ENCODE measurements around the gene HPN.
A peak's percentile ranks its signal among the peaks of the same experiment; 100 is the strongest.
"Not testable (repeated sequence)": the region's sequence is repeated elsewhere in the genome, so short reads cannot be mapped to it uniquely, and the experiment has no call there.

HPN gene

GRCh38 chr19:35046461-35046860 lies 4.9 kb downstream of the HPN start:
- WGBS, 2 donors (ENCODE audit: extremely low coverage in 2 of 2, insufficient read length in 2 of 2, insufficient replicate concordance in 1 of 2), result no CpG with 5 or more reads among the region's 5 CpGs
- Histone ChIP-seq H3K4me3 (ENCODE audit: low read length in 2 of 2) (no peak overlapping the region), H2AK5ac (ENCODE audit: low read depth, low read length) (no peak overlapping the region), H3K14ac (ENCODE audit: low read length) (no peak overlapping the region), H3K27ac (replicated peaks; ENCODE audit: low read length) (no peak overlapping the region), H3K9me3 (replicated peaks in 1 of 2; ENCODE audit: control insufficient read depth in 2 of 2, insufficient read depth in 1 of 2, low read depth in 1 of 2, low read length in 2 of 2) (no peaks in the 10 kb centered on the region), H3K18ac (ENCODE audit: low read length) (no peak overlapping the region), H4K91ac (ENCODE audit: low read depth, low read length, poor library complexity) (no peak overlapping the region), H2AFZ (ENCODE audit: low read length) (no peak overlapping the region), H2BK5ac (ENCODE audit: low read length) (no peak overlapping the region), H3K4ac (ENCODE audit: low read length) (no peak overlapping the region), H2BK12ac (ENCODE audit: low read length) (no peak overlapping the region), H3K9ac (ENCODE audit: low read depth, low read length, poor library complexity) (no peak overlapping the region), H2BK120ac (ENCODE audit: low read depth, low read length) (no peak overlapping the region), H3K4me1 (ENCODE audit: control insufficient read depth in 2 of 2, insufficient read depth in 1 of 2, low read depth in 1 of 2, low read length in 2 of 2) (peaks cover 6 to 7% of the 10 kb centered on the region in 2 donors), H3K23ac (ENCODE audit: low read depth, low read length, poor library complexity) (no peak overlapping the region), H4K8ac (ENCODE audit: low read depth, low read length) (no peak overlapping the region), H3K79me1 (ENCODE audit: low read depth, low read length) (no peaks in the 10 kb centered on the region), H3K36me3 (replicated peaks in 1 of 2; ENCODE audit: control insufficient read depth in 2 of 2, insufficient read depth in 2 of 2, low read length in 2 of 2) (no peaks in the 10 kb centered on the region), H2BK15ac (ENCODE audit: low read length) (no peak overlapping the region), H3K4me2 (ENCODE audit: insufficient read depth, low read length, poor library complexity, severe bottlenecking) (no peak overlapping the region), H3K27me3 (ENCODE audit: control insufficient read depth in 3 of 3, insufficient read depth in 3 of 3, low read depth in 1 of 3, low read length in 3 of 3) (no peaks in the 10 kb centered on the region)
- no peak for DNase-seq (ENCODE audit: low spot score)

- H3K4me3 ChIP-seq (ENCODE audit: low read length in 2 of 2), result no peak overlapping the region
- H2AFZ ChIP-seq (ENCODE audit: low read length), result peak overlapping the region; percentile 9
- no peaks in the 10 kb centered on the region for H3K79me1 ChIP-seq (ENCODE audit: low read depth, low read length)
- peak overlapping the region; percentile 87 for H3K18ac ChIP-seq (ENCODE audit: low read length)
- peak overlapping the region; percentile 54 for H3K9ac ChIP-seq (ENCODE audit: low read depth, low read length, poor library complexity)
- H2BK120ac ChIP-seq (ENCODE audit: low read depth, low read length), result no peak overlapping the region
- H2BK12ac ChIP-seq (ENCODE audit: low read length), result no peak overlapping the region
- no peaks in the 10 kb centered on the region for H3K9me3 ChIP-seq (replicated peaks in 1 of 2; ENCODE audit: control insufficient read depth in 2 of 2, insufficient read depth in 1 of 2, low read depth in 1 of 2, low read length in 2 of 2)
- peak overlapping the region; percentile 94 for H2AK5ac ChIP-seq (ENCODE audit: low read depth, low read length)
- no peak overlapping the region for H2BK5ac ChIP-seq (ENCODE audit: low read length)
- H3K14ac ChIP-seq (ENCODE audit: low read length), result peak overlapping the region; percentile 87
- no peak overlapping the region for H3K27ac ChIP-seq (replicated peaks; ENCODE audit: low read length)
- no peak overlapping the region for H4K91ac ChIP-seq (ENCODE audit: low read depth, low read length, poor library complexity)
- H4K8ac ChIP-seq (ENCODE audit: low read depth, low read length), result no peak overlapping the region
- WGBS, 2 donors (ENCODE audit: extremely low coverage in 2 of 2, insufficient read length in 2 of 2, insufficient replicate concordance in 1 of 2), result no CpG with 5 or more reads among the region's 12 CpGs
- no peak overlapping the region for H3K4ac ChIP-seq (ENCODE audit: low read length)
- H3K23ac ChIP-seq (ENCODE audit: low read depth, low read length, poor library complexity), result peak overlapping the region; percentile 62
- H3K4me1 ChIP-seq (ENCODE audit: control insufficient read depth in 2 of 2, insufficient read depth in 1 of 2, low read depth in 1 of 2, low read length in 2 of 2), result peaks cover 4 to 7% of the 10 kb centered on the region in 2 donors
- H3K36me3 ChIP-seq (replicated peaks in 1 of 2; ENCODE audit: control insufficient read depth in 2 of 2, insufficient read depth in 2 of 2, low read length in 2 of 2), result no peaks in the 10 kb centered on the region
- peak overlapping the region; percentile 56 for H2BK15ac ChIP-seq (ENCODE audit: low read length)
- H3K4me2 ChIP-seq (ENCODE audit: insufficient read depth, low read length, poor library complexity, severe bottlenecking), result no peak overlapping the region
- no peak for DNase-seq (ENCODE audit: low spot score)
- H3K27me3 ChIP-seq (ENCODE audit: control insufficient read depth in 3 of 3, insufficient read depth in 3 of 3, low read depth in 1 of 3, low read length in 3 of 3), result no peaks in the 10 kb centered on the region
Observed at GRCh38 chr19:35048911-35049411, 7.4 kb downstream of the HPN start.

GRCh38 chr19:35049456-35049855 lies 7.9 kb downstream of the HPN start:
- Histone ChIP-seq H3K14ac (ENCODE audit: low read length) (peak overlapping the region; percentile 87), H3K79me1 (ENCODE audit: low read depth, low read length) (no peaks in the 10 kb centered on the region), H3K9ac (ENCODE audit: low read depth, low read length, poor library complexity) (peak overlapping the region; percentile 54), H3K18ac (ENCODE audit: low read length) (peak overlapping the region; percentile 87), H2BK15ac (ENCODE audit: low read length) (peak overlapping the region; percentile 56), H2AFZ (ENCODE audit: low read length) (no peak overlapping the region), H3K4ac (ENCODE audit: low read length) (no peak overlapping the region), H2BK5ac (ENCODE audit: low read length) (no peak overlapping the region), H3K27ac (replicated peaks; ENCODE audit: low read length) (no peak overlapping the region), H3K4me1 (ENCODE audit: control insufficient read depth in 2 of 2, insufficient read depth in 1 of 2, low read depth in 1 of 2, low read length in 2 of 2) (peaks cover 4 to 7% of the 10 kb centered on the region in 2 donors), H2BK120ac (ENCODE audit: low read depth, low read length) (no peak overlapping the region), H3K4me3 (ENCODE audit: low read length in 2 of 2) (no peak overlapping the region), H3K4me2 (ENCODE audit: insufficient read depth, low read length, poor library complexity, severe bottlenecking) (no peak overlapping the region), H2AK5ac (ENCODE audit: low read depth, low read length) (no peak overlapping the region), H3K9me3 (replicated peaks in 1 of 2; ENCODE audit: control insufficient read depth in 2 of 2, insufficient read depth in 1 of 2, low read depth in 1 of 2, low read length in 2 of 2) (no peaks in the 10 kb centered on the region), H3K23ac (ENCODE audit: low read depth, low read length, poor library complexity) (no peak overlapping the region), H3K27me3 (ENCODE audit: control insufficient read depth in 3 of 3, insufficient read depth in 3 of 3, low read depth in 1 of 3, low read length in 3 of 3) (no peaks in the 10 kb centered on the region), H3K36me3 (replicated peaks in 1 of 2; ENCODE audit: control insufficient read depth in 2 of 2, insufficient read depth in 2 of 2, low read length in 2 of 2) (no peaks in the 10 kb centered on the region), H2BK12ac (ENCODE audit: low read length) (no peak overlapping the region), H4K8ac (ENCODE audit: low read depth, low read length) (no peak overlapping the region), H4K91ac (ENCODE audit: low read depth, low read length, poor library complexity) (no peak overlapping the region)
- WGBS, 2 donors (ENCODE audit: extremely low coverage in 2 of 2, insufficient read length in 2 of 2, insufficient replicate concordance in 1 of 2), result no CpG with 5 or more reads among the region's 5 CpGs
- no peak for DNase-seq (ENCODE audit: low spot score)

- WGBS, 2 donors (ENCODE audit: extremely low coverage in 2 of 2, insufficient read length in 2 of 2, insufficient replicate concordance in 1 of 2), result no CpG with 5 or more reads among the region's 2 CpGs
- DNase-seq (ENCODE audit: low spot score); H3K4me2 ChIP-seq (ENCODE audit: insufficient read depth, low read length, poor library complexity, severe bottlenecking); H3K79me1 ChIP-seq (ENCODE audit: low read depth, low read length); H2AFZ ChIP-seq (ENCODE audit: low read length); H3K9ac ChIP-seq (ENCODE audit: low read depth, low read length, poor library complexity); H3K9me3 ChIP-seq (replicated peaks in 1 of 2; ENCODE audit: control insufficient read depth in 2 of 2, insufficient read depth in 1 of 2, low read depth in 1 of 2, low read length in 2 of 2); H3K36me3 ChIP-seq (replicated peaks in 1 of 2; ENCODE audit: control insufficient read depth in 2 of 2, insufficient read depth in 2 of 2, low read length in 2 of 2); H4K8ac ChIP-seq (ENCODE audit: low read depth, low read length); H3K27ac ChIP-seq (replicated peaks; ENCODE audit: low read length); H3K4me3 ChIP-seq (ENCODE audit: low read length in 2 of 2); H2AK5ac ChIP-seq (ENCODE audit: low read depth, low read length); H2BK5ac ChIP-seq (ENCODE audit: low read length); H3K4me1 ChIP-seq (ENCODE audit: control insufficient read depth in 2 of 2, insufficient read depth in 1 of 2, low read depth in 1 of 2, low read length in 2 of 2); H3K14ac ChIP-seq (ENCODE audit: low read length); H4K91ac ChIP-seq (ENCODE audit: low read depth, low read length, poor library complexity); H3K4ac ChIP-seq (ENCODE audit: low read length); H2BK120ac ChIP-seq (ENCODE audit: low read depth, low read length); H2BK12ac ChIP-seq (ENCODE audit: low read length); H2BK15ac ChIP-seq (ENCODE audit: low read length); H3K18ac ChIP-seq (ENCODE audit: low read length); H3K23ac ChIP-seq (ENCODE audit: low read depth, low read length, poor library complexity); H3K27me3 ChIP-seq (ENCODE audit: control insufficient read depth in 3 of 3, insufficient read depth in 3 of 3, low read depth in 1 of 3, low read length in 3 of 3): not testable (repeated sequence)
Observed at GRCh38 chr19:35050662-35051061, 9.1 kb downstream of the HPN start.
